Panc1 (cell line): ENCODE results near the gene WFIKKN2. TPM values are rescaled to one million over a fixed set of nuclear protein-coding genes. Genes with fewer than 3 reads are reported as not detected.

Source experiments
- ATAC-seq: fragments of 200-7000 bp; cut with Tn5 transposase; 2 replicates; pipeline ENCODE4 v1.9.1; 2020; ENCODE audit warnings: mild to moderate bottlenecking, moderate library complexity
- BruUV-seq: library from RNA; stranded (reverse); fragments of 400-500 nt; replicated peaks from 2 replicates; lab custom pipeline; 2021; lab: Mats Ljungman, UMichigan
- CTCF ChIA-PET: fragments of 300-600 bp; sonication (Branson Sonifier 250); formaldehyde crosslinking; loops from one replicate; lab custom pipeline; 2022; ENCODE audit warnings: antibody characterized with exemption; lab: Charles Lee
- POLR2A ChIA-PET: fragments of 300-600 bp; sonication (Branson Sonifier 250); formaldehyde crosslinking; loops from one replicate; lab custom pipeline; 2022; ENCODE audit warnings: antibody characterized with exemption; lab: Charles Lee
- DNase-seq: peaks from one replicate; pipeline ENCODE4 v3.0.0-alpha.2; 2010; ENCODE audit warnings: low read depth, low spot score
- H3K27ac ChIP-seq: 2 replicates; pipeline ENCODE4 v1.5.1; 2011; ENCODE audit warnings: mild to moderate bottlenecking, low read length, inconsistent platforms
- H3K27me3 ChIP-seq: fragments of 200-500 bp; sonication (Bioruptor generic); 2 replicates; pipeline ENCODE4 v1.6.0; 2014; ENCODE audit warnings: low read length, inconsistent platforms; ENCODE audit not compliant: control insufficient read depth, insufficient read depth
- H3K36me3 ChIP-seq: fragments of 200-500 bp; sonication (Bioruptor generic); 2 replicates; pipeline ENCODE4 v1.5.1; 2014; ENCODE audit warnings: inconsistent platforms, mild to moderate bottlenecking, low read length, moderate library complexity; ENCODE audit not compliant: control insufficient read depth, insufficient read depth
- H3K4me1 ChIP-seq: 2 replicates; pipeline ENCODE4 v1.5.1; 2011; ENCODE audit warnings: inconsistent platforms, mild to moderate bottlenecking, low read length, moderate library complexity; ENCODE audit not compliant: control insufficient read depth, insufficient read depth
- H3K4me3 ChIP-seq, 2 experiments: 2 replicates each; pipeline ENCODE4 v1.5.1; 2011 to 2012; ENCODE audit warnings: low read depth in 2 of 2, low read length in 2 of 2, mild to moderate bottlenecking in 2 of 2, inconsistent platforms in 1 of 2, moderate library complexity in 1 of 2
- H3K9me3 ChIP-seq: fragments of 200-500 bp; sonication (Bioruptor generic); 2 replicates; pipeline ENCODE4 v1.5.1; 2014; ENCODE audit warnings: low read depth, mild to moderate bottlenecking, inconsistent platforms, low read length, moderate library complexity; ENCODE audit not compliant: control insufficient read depth, insufficient read depth
- CTCF ChIP-seq: fragments of 450-650 bp; IDR thresholded peaks from 2 replicates; pipeline ENCODE4 v1.5.1; 2017; ENCODE audit warnings: mild to moderate bottlenecking
- POLR2AphosphoS5 ChIP-seq: IDR thresholded peaks from 2 replicates; pipeline ENCODE4 v1.6.1; 2012; ENCODE audit warnings: mild to moderate bottlenecking, low read depth, low read length, moderate library complexity
- SIN3A ChIP-seq: IDR thresholded peaks from 2 replicates; pipeline ENCODE4 v1.6.1; 2012; ENCODE audit warnings: low read depth, mild to moderate bottlenecking, low read length, moderate library complexity, borderline replicate concordance; ENCODE audit not compliant: insufficient read depth
- TCF7L2 ChIP-seq: IDR thresholded peaks from 2 replicates; pipeline ENCODE4 v1.6.1; 2011; ENCODE audit warnings: mild to moderate bottlenecking, low read depth, low read length, inconsistent platforms
- in situ Hi-C: cut with HindIII; loops from 2 replicates; pipeline ENCODE4 v1.10.0; 2016; ENCODE audit warnings: low sequenced_read_pairs, low pct_unique_long_range_greater_than_20kb
- intact Hi-C: fragments of 100-400 bp; cut with micrococcal nuclease; formaldehyde crosslinking; loops from one replicate; pipeline ENCODE4 v1.10.0; 2022; ENCODE audit not compliant: unreplicated experiment
- total RNA-seq: library from RNA; stranded (reverse); gene quantifications from one replicate; pipeline ENCODE4 v1.2.1, GENCODE V29; 2021; ENCODE audit not compliant: unreplicated experiment
- TF ChIP-seq, protein P1 (sequence below), 2 experiments: IDR thresholded peaks; 2 replicates each; pipeline ENCODE4 v1.6.1; 2011 to 2012; ENCODE audit warnings: low read depth in 2 of 2, control low read depth in 1 of 2, low read length in 1 of 2, mild to moderate bottlenecking in 1 of 2, moderate library complexity in 1 of 2; ENCODE audit not compliant: insufficient read depth in 1 of 2

Gene WFIKKN2
- total RNA-seq, 1 experiment from 2014 or later = 0.05 TPM

DNA sequence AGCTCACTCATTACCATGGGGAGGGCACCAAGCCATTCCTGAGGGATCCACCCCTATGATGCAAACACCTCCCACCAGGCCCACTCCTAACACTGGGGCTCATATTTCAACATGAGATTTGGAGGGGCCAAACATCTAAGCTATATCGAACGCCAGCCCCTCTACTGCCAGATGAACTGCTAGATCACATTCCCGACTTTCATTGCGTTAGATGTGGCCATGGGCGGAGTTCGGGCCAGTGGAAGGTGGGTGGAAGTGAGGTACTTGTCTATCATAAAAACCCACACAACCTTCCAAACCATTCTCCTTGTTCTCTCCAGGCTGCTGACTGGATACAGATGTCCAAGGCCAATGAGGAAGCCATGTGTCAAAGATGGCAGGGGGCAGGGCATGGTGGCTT lies 41.0 kb upstream of the WFIKKN2 start:
- in situ Hi-C loops = no loop called here
- no peaks in the 10 kb centered on the region for H3K9me3 ChIP-seq
- no TSS peak for BruUV-seq

DNA sequence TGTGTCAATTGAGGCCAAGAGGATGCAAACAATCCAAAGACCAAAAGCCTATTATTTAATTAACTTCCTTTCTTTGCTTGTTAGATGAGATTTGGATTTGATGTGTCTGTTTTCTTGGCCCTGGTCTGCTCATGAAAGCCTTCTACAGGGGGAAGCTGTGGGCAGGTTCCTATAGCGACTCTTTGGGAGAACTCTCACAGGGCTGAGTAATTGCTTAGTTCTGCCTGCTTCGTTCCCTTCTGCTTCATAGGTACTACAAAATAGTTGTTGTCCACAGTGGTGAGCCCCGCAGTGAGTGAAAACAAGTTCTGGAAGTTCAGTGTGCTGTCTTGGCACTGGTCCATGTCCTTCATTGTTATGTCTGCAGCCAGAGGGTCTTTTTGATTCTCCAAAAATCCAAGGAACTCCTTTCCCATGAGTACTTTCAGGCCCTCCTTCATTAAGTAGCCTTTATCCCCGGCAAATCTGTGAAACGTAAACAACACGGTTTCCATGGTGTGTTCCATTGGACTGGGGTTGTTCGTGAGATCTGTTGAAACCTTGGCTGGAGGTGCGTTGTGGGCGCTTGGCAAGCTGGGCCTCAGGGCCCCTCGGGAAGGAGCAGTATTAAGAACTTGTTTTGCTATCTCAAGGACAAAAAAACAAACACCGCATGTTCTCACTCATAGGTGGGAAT lies 38.1 kb upstream of the WFIKKN2 start:
- no TSS peak for BruUV-seq
- Histone ChIP-seq H3K4me3 (no peak overlapping the region), H3K9me3 (no peaks in the 10 kb centered on the region), H3K36me3 (no peaks in the 10 kb centered on the region), H3K4me1 (no peaks in the 10 kb centered on the region), H3K27me3 (no peaks in the 10 kb centered on the region), H3K27ac (no peak overlapping the region)
- no peak for DNase-seq
- ATAC-seq = no peak
- in situ Hi-C loops = no loop called here
- no peak for TF ChIP-seq TCF7L2
- TF ChIP-seq CTCF = no peak
- TF ChIP-seq, protein P1, sequence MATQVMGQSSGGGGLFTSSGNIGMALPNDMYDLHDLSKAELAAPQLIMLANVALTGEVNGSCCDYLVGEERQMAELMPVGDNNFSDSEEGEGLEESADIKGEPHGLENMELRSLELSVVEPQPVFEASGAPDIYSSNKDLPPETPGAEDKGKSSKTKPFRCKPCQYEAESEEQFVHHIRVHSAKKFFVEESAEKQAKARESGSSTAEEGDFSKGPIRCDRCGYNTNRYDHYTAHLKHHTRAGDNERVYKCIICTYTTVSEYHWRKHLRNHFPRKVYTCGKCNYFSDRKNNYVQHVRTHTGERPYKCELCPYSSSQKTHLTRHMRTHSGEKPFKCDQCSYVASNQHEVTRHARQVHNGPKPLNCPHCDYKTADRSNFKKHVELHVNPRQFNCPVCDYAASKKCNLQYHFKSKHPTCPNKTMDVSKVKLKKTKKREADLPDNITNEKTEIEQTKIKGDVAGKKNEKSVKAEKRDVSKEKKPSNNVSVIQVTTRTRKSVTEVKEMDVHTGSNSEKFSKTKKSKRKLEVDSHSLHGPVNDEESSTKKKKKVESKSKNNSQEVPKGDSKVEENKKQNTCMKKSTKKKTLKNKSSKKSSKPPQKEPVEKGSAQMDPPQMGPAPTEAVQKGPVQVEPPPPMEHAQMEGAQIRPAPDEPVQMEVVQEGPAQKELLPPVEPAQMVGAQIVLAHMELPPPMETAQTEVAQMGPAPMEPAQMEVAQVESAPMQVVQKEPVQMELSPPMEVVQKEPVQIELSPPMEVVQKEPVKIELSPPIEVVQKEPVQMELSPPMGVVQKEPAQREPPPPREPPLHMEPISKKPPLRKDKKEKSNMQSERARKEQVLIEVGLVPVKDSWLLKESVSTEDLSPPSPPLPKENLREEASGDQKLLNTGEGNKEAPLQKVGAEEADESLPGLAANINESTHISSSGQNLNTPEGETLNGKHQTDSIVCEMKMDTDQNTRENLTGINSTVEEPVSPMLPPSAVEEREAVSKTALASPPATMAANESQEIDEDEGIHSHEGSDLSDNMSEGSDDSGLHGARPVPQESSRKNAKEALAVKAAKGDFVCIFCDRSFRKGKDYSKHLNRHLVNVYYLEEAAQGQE (IDR thresholded peaks at IDR 0.05; ENCODE audit: insufficient read depth in 1 of 2, low read depth in 2 of 2, low read length in 1 of 2) = no peak
- no peak for TF ChIP-seq POLR2AphosphoS5
- TF ChIP-seq SIN3A = no peak
- ChIA-PET CTCF (no interaction called here), POLR2A (interaction anchor here (0.6 kb wide), 1 partner anchor 156 kb away, joined by 5 read pairs; no protein-coding TSS in a partner anchor)
- intact Hi-C loops = no loop called here

More for the DNA sequence above, 41.0 kb upstream of the WFIKKN2 start:
- DNase-seq (no peak), ATAC-seq (no peak)
- H3K4me3 ChIP-seq = no peak overlapping the region
- no peaks in the 10 kb centered on the region for H3K4me1 ChIP-seq
- ChIA-PET CTCF (no interaction called here), POLR2A (interaction anchor here (0.7 kb wide), 1 partner anchor 151 kb away, joined by 4 read pairs; no protein-coding TSS in a partner anchor)
- no peak overlapping the region for H3K27ac ChIP-seq
- no peaks in the 10 kb centered on the region for H3K36me3 ChIP-seq
- no peak for TF ChIP-seq TCF7L2
- no peak for TF ChIP-seq CTCF
- TF ChIP-seq SIN3A = no peak
- TF ChIP-seq POLR2AphosphoS5 = no peak
- TF ChIP-seq, protein P1 (IDR thresholded peaks at IDR 0.05; ENCODE audit: insufficient read depth in 1 of 2, low read depth in 2 of 2, low read length in 1 of 2) = no peak
- H3K27me3 ChIP-seq = no peaks in the 10 kb centered on the region
- intact Hi-C loops = no loop called here
